GM19025 (cell line): ENCODE measurements around the gene CDH13.

Source experiments
- ATAC-seq: cut with Tn5 transposase; IDR thresholded peaks from one replicate; pipeline ENCODE4 v1.9.1; 2021; ENCODE audit warnings: mild to moderate bottlenecking, low read depth, moderate library complexity; ENCODE audit not compliant: unreplicated experiment

CDH13 gene

GRCh38 chr16:82649766-82650165 lies 23.0 kb downstream of the CDH13 start:
- no peak for ATAC-seq

DNA sequence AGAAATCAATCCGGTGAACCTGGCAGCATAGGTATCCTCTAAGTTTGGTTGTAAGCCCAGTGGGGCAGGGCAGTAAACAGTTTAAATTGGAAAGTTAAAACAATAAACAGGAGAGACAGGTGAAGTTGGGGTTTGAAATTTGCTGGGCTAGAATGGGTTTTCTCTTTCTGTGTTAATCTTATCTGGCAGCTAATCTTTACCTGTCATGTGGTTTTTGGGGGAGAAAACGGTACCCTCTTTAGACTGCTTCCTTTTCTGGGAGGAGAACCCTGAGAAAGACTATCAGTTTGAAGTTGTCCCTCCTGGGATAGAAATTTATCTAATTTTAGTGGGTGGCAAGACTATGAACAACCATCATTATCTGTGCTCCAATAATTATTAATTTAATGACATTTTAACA lies 24.0 kb downstream of the CDH13 start:
- no peak for ATAC-seq

GRCh38 chr16:82651921-82652601 lies 25.3 kb downstream of the CDH13 start:
- ATAC-seq, result peak; percentile 39

DNA sequence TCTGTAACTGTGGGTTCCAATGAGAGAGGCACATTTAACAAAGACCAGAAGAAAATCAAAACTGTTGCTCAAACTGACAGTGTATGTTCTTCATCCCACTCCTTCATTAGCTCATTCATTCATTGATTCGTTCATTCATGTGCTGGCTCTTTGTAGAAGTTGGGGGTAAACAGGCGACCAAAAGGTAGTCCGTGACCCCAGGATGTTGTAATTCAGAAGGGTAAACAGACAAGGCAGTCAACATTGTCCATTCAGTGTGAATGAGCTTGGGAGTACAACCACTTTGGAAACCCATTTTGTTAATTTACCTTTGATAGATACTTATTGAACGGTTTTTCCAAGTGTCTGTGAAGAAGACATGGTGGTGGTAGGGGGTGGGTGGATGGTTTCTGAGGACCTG lies 26.1 kb downstream of the CDH13 start:
- no peak for ATAC-seq

DNA sequence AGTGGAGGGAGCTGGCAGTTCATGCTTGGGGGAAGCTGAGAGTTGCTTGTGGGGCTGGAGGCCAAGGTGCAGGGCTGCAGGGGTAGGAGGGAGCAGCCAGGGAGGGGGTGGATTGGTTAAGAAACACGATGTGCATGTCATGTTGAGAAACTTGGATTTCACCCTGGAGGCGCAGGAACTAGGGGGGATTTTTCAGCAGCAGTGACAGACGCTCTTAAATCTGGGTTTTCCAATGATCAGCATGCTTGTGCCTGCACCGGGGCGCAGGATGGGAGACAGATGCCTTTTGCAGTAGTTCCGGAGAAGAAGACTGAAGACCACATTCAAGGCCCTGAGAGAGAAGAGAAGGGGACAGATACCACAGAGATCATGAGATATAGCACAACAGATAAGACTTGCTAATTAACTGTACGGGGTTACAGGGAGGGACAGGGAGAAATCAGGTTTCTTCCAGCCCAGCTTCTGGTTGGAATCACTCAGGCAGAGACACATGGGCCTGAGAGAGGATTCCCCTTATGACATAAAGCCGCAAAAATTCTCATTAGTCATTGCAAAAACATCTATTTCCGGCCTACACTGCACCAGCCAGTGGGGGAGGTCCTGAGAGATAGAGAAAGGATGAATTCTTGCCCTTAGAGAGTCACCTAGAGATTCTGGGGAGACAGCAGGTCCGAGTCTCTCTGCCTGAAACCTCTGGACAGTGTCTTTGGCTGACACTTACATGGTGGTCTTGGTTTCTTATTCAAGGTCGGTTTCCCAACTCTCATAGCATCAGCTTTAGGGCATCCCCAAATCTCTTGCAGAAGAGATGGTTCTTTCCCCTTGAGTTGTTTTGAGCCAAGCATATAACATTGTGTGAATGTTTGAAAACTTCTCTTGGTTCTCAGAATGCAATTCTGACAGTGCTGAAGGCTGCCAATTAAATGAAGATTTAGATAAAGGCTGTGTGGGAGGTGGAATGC lies 27.1 kb downstream of the CDH13 start:
- ATAC-seq, result peak; percentile 65

DNA sequence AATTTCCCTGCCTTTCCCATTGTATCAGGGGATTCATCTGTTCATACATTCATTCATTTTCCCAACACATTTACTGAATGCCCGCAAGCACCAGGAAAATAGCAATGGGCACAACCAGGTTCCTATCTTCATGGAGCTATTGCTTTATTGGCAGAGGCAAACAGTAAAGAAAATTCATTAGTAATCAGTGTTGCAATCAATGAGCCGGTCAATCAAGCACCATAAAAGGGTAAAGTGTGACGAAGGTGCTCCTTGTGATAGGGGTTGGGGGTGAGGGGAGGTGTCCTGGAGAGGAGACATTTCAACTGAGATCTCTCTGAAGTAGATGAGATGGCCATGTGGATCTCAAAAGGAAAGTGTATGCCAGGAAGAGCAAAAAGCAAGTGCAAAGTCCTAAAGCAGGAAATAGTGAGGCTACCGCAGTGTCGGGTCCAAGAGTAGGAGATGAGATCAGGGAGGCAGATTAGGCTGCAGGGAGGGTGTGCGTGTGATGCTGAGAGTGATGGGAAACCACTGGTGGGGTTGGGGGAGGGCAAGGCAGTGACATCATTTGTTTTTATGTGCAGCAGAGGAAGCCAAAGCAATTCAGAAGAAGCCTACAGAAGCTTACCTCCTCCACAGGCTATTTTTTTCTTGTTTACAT lies 28.4 kb downstream of the CDH13 start:
- no peak for ATAC-seq

DNA sequence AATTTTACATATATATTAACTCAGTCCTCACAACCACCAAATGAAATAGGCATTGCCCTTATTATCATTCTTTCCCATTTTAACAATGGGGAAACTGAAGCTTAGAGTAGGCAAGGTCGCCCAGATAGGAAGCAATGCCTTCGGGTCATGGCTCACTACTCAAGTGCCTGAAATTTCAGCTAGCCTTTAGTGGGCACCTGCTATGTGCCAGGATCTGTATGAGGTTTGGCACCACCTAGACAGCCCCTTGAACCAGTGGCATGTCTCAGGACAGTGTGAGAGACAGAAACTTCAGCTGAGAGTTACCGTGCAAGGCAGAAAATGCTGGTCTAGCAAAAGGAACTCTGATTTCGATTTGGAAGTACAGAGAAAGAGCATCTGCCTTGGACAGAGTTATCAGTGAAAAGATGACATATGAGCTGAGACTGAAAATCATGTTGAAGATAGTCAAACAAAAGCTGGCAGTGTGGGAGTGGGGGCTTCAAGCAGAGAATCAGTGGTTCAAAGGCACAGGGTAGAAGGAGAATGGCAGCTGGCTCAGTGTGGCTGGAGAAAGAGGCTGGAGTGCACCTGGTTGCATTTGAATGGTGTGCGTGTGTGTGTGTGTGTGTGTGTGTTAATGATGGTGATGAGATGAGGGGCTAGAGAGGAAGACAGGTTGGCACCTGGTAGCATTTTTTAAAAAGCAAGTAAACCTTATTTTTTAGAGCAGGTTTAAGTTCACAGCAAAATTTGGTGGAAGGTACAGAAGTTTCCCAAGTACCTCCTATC lies 29.1 kb downstream of the CDH13 start:
- no peak for ATAC-seq

DNA sequence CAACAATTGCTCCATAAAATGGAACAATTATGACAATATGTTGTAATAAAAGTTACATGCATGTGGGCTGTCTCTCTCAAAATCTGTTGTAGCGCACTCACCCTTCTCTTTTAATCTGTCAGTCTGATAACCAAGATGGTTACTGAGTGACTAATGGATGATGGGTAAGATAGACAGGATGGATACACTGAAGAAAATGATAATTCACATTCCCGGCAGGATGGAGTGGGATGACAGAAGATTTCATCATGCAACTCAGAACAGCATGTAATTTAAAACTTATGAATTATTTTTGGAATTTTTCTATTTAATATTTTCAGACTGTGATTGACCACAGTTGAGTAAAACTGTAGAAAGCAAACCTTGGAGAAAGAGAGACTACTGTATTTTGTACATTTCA lies 30.5 kb downstream of the CDH13 start:
- no peak for ATAC-seq

DNA sequence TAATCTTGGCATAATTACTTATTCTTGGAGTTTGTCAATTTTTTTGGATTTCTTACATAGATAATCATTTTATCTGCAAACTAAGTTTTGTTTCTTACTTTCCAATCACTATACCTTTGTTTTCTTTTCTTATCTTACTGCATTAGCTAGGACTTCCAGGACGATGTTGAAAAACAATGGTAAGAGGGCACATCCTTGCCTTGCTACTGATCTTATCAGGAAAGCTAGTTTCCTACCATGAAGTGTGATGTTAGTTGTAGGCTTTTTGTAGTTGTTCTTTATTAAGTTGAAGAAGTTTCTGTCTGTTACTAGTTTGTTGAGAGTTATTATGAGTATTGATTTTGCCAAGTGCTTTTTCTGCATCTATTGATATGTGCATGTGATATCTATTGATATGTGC lies 31.0 kb downstream of the CDH13 start:
- ATAC-seq, result no peak

DNA sequence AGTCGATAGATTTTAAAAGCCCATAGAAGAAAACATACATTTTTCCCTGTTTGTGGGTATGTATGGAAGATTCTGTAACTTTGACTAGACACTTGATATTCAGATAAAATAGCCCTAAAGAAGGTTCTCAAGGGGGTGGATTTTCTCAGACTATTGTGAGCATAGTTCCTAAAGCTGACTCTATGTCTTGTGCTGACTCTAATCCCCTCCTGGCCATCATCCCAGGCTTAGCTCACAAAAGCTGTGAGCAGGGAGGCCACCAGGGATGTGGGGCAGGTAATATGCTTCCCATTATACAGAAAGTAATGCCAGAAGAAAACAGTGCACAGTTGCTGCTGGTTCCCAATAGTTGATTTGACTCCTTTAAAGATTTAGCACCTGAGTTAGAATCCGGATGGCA lies 32.0 kb downstream of the CDH13 start:
- no peak for ATAC-seq

- no peak for ATAC-seq
These were observed 33.4 kb downstream of the CDH13 start for GRCh38 chr16:82660075-82660645.

DNA sequence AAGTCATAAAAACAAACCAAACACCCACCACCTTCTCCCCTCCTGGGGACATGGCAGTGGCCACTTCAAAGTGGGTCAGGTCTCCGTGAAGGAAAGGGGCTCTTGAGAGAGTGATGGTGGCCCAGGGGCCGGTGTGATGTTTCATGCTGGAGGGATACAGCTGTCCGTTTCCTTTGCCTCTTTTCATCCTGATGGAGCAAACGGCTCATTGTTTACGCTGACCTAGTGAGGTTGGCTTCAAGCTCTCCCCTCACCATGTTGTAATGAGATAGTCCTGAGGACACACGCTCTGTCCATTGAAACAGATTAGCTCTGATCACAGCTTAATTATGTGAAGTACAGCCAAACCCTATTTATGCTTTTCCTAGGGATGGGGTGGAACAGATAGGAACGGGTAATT lies 34.2 kb downstream of the CDH13 start:
- no peak for ATAC-seq

GRCh38 chr16:82664181-82664580 lies 37.4 kb downstream of the CDH13 start:
- no peak for ATAC-seq

DNA sequence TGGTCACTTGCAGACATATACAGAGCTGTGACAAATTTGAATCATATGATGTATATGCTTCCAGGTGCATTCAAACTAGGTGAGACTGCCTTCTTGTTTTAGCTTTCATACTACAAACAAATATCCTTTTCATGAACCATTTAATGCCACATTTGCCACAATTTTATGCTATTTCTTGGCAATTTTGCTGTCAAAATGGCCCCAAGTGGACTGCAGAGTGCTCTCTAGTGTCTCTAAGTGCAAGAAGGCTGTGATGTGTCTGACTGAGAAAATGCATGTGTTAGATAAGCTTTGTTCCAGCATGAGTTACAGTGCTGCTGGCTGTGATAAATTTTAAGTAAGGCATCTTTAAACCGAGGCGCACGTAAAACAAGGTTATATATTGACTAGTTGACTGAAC lies 38.3 kb downstream of the CDH13 start:
- ATAC-seq, result no peak

DNA sequence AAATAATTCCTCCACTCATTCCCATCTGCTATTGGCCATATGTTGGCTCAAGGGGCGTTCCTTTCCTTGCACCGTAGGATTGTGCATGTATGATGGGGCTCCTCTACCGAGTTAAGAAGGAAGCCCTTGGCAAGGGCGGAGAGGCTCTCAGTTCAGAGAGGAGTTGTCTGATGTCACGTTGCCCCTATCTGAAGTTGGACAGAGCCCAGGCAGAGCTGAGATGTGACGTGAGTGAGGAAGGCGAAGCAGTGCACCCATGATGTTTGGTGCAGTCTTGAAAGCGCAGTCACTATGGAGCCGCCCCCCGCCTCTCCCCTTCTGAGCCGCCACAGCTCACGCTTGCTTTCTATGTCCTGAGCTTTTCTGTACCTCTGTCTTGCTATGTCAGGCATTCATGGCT lies 40.7 kb downstream of the CDH13 start:
- ATAC-seq, result no peak

DNA sequence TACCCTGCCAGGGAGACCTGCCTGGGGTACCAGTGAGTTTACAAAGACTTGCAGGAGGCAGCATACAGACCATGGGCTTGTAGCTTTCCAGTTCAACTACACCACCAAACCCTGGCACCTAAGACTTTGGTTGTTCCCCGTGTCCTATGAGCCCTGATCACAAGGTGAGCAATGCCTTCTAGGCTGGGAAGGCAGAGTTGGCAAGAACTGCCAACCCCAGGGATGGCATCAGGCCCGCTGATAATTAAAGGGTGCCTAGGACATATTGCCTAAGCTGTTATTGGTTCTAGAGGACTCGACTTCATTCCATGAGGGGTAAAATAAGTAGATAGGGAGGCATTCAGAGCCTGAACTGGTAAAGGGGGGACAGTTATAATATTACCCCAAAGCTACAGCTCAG lies 41.3 kb downstream of the CDH13 start:
- ATAC-seq, result no peak

DNA sequence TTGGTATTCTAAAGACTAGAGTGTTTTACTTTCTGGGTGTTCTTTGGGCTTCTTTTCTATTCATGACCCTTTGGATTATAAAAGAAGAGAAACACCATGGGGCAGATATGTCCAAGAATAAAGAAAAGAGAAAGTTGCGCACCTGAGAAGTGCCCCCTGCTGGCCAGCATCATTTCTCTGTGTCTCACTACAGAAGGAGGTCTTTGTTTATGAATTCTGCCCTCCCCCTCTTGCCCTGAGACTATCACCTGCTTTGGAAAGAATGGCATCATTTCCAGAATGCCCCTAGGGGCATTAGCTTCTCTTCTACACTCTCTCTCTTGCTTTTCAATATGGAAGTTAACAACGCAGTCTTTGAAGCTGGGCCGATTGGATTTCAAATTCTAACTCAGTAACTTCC lies 45.0 kb downstream of the CDH13 start:
- no peak for ATAC-seq

GRCh38 chr16:82672676-82673075 lies 45.9 kb downstream of the CDH13 start:
- no peak for ATAC-seq

DNA sequence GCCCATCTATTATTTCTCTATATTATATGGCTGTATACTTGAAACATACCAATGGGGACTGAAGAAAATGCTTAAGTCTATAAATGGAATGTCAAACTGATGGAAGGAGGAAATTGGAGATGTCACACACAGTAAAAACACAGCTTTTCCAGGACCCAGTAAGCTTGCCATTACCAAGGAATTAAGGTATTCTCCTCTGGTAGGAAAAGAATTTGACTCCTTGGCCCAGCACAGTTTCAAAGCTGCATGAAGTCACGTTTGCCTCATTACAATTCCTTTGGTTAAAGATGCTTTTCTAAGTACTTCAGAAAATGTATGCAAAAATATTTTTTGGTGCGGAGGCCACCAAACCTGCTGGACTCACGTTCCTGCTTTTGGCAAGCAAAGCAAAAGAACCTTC lies 48.5 kb downstream of the CDH13 start:
- ATAC-seq, result no peak

- ATAC-seq, result no peak
These were observed 54.8 kb downstream of the CDH13 start for GRCh38 chr16:82681592-82681991.
